Mammary epithelial cell (primary cell): Measurements from ENCODE around the gene NBAS.

Experiments used
- CTCF ChIP-seq, 2 donors: IDR thresholded peaks in 1 of 2; conservative IDR thresholded peaks in 1 of 2; 2 replicates each; pipeline ENCODE4 v1.5.1; 2011 to 2012; ENCODE audit warnings: inconsistent platforms in 2 of 2, low read length in 2 of 2, mild to moderate bottlenecking in 2 of 2, control low read depth in 1 of 2, low read depth in 1 of 2; ENCODE audit not compliant: insufficient read depth in 1 of 2; ENCODE audit errors: extremely low read depth in 1 of 2
- EZH2 ChIP-seq: IDR thresholded peaks from 2 replicates; pipeline ENCODE4 v1.6.1; 2012; ENCODE audit warnings: low read length, inconsistent platforms, borderline replicate concordance

- TF ChIP-seq CTCF (conservative IDR thresholded peaks at IDR 0.05 in 1 of 2, IDR thresholded peaks at IDR 0.05 in 1 of 2; ENCODE audit: extremely low read depth in 1 of 2, insufficient read depth in 1 of 2, low read depth in 1 of 2, low read length in 2 of 2) (no peak), EZH2 (no peak)
These were observed 28.1 kb downstream of the NBAS start for GRCh38 chr2:15532996-15533395.
